HEK293T (cell line): ENCODE measurements around the gene PCGF2.

Experiments used
- ARNT ChIP-seq: fragments of 450-650 bp; IDR thresholded peaks from 2 replicates; pipeline ENCODE4 v1.6.1; 2017; ENCODE audit warnings: mild to moderate bottlenecking
- BHLHE40 ChIP-seq: fragments of 450-650 bp; IDR thresholded peaks from 2 replicates; pipeline ENCODE4 v1.6.1; 2016; ENCODE audit warnings: mild to moderate bottlenecking, moderate library complexity, borderline replicate concordance
- CTBP1 ChIP-seq: fragments of 450-650 bp; IDR thresholded peaks from 2 replicates; pipeline ENCODE4 v1.6.1; 2016; ENCODE audit warnings: borderline replicate concordance
- FOXM1 ChIP-seq: fragments of 450-650 bp; IDR thresholded peaks from 2 replicates; pipeline ENCODE4 v1.6.1; 2017; ENCODE audit warnings: mild to moderate bottlenecking, borderline replicate concordance
- HDGF ChIP-seq: fragments of 450-650 bp; IDR thresholded peaks from 2 replicates; pipeline ENCODE4 v1.6.1; 2017; ENCODE audit warnings: antibody characterized with exemption, borderline replicate concordance
- LEF1 ChIP-seq: fragments of 450-650 bp; IDR thresholded peaks from 2 replicates; pipeline ENCODE4 v1.6.1; 2017; ENCODE audit warnings: mild to moderate bottlenecking, borderline replicate concordance
- NFRKB ChIP-seq: fragments of 450-650 bp; IDR thresholded peaks from 2 replicates; pipeline ENCODE4 v1.6.1; 2016; ENCODE audit warnings: mild to moderate bottlenecking, moderate library complexity
- PKNOX1 ChIP-seq: fragments of 450-650 bp; IDR thresholded peaks from 2 replicates; pipeline ENCODE4 v1.6.1; 2016
- SP1 ChIP-seq: fragments of 450-650 bp; IDR thresholded peaks from 2 replicates; pipeline ENCODE4 v1.6.1; 2017
- SUZ12 ChIP-seq: fragments of 450-650 bp; IDR thresholded peaks from 2 replicates; pipeline ENCODE4 v1.6.1; 2016; ENCODE audit warnings: mild to moderate bottlenecking
- ZNF384 ChIP-seq: fragments of 450-650 bp; IDR thresholded peaks from 2 replicates; pipeline ENCODE4 v1.6.1; 2016

- no peak for TF ChIP-seq ARNT
- TF ChIP-seq NFRKB = no peak
- no peak for TF ChIP-seq SP1
- TF ChIP-seq FOXM1 = no peak
- TF ChIP-seq HDGF = no peak
- TF ChIP-seq LEF1 = no peak
- no peak for TF ChIP-seq ZNF384
- TF ChIP-seq PKNOX1 = no peak
- no peak for TF ChIP-seq SUZ12
- TF ChIP-seq CTBP1 = no peak
- TF ChIP-seq BHLHE40 = no peak
Observed at GRCh38 chr17:38731526-38732294, 16.4 kb downstream of the PCGF2 start.
